Lower leg skin (tissue), 3 donors: Measurements from ENCODE around the gene VTCN1.

Experiments
- POLR2A ChIP-seq, 2 donors: fragments of 450-650 bp; IDR thresholded peaks; one replicate each; pipeline ENCODE4 v1.6.1; 2016 to 2017; ENCODE audit warnings: antibody characterized with exemption in 2 of 2, mild to moderate bottlenecking in 1 of 2, moderate library complexity in 1 of 2
- TF ChIP-seq, protein P1 (sequence below), 3 donors: fragments of 450-650 bp; IDR thresholded peaks; one replicate each; pipeline ENCODE4 v1.5.1; 2016; ENCODE audit warnings: antibody characterized with exemption in 3 of 3, mild to moderate bottlenecking in 3 of 3, moderate library complexity in 2 of 3

DNA sequence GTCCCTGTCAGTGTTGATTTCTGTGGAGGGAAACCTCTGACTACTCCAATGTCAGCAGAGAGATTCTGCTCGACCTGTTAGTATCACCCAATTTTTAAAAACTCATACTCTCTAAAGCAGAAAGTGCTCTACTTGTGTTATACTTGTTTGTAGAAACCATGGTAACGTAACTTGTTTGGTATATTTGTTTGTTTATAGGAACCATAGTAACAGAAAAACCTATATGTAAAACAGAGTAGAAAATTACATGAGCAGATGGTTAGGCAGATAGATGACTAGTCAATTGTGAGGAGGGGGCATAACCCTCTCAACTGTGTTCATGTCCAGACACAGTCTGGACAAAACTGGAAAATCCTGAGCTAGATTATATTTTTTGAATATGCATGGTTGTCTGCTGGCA, 95.8 kb downstream of the VTCN1 start:
- no peak for TF ChIP-seq POLR2A (IDR thresholded peaks at IDR 0.05)
- TF ChIP-seq, protein P1, sequence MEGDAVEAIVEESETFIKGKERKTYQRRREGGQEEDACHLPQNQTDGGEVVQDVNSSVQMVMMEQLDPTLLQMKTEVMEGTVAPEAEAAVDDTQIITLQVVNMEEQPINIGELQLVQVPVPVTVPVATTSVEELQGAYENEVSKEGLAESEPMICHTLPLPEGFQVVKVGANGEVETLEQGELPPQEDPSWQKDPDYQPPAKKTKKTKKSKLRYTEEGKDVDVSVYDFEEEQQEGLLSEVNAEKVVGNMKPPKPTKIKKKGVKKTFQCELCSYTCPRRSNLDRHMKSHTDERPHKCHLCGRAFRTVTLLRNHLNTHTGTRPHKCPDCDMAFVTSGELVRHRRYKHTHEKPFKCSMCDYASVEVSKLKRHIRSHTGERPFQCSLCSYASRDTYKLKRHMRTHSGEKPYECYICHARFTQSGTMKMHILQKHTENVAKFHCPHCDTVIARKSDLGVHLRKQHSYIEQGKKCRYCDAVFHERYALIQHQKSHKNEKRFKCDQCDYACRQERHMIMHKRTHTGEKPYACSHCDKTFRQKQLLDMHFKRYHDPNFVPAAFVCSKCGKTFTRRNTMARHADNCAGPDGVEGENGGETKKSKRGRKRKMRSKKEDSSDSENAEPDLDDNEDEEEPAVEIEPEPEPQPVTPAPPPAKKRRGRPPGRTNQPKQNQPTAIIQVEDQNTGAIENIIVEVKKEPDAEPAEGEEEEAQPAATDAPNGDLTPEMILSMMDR (IDR thresholded peaks at IDR 0.05) = no peak
